GM10248 (cell line): Measurements from ENCODE around the gene C2orf80.
"Not testable (repeated sequence)": the region's sequence is repeated elsewhere in the genome, so short reads cannot be mapped to it uniquely, and the experiment has no call there.

Experiments
- CTCF ChIA-PET: fragments of 300-600 bp; sonication (Branson Sonifier 250); formaldehyde crosslinking; extraction: SDS; loops from one replicate; lab custom pipeline; 2021; ENCODE audit warnings: antibody characterized with exemption; lab: Yijun Ruan, JAX
- POLR2A ChIA-PET: fragments of 350-650 bp; sonication (Branson Sonifier 250); formaldehyde crosslinking; extraction: SDS; loops from one replicate; lab custom pipeline; 2020; ENCODE audit warnings: antibody characterized with exemption; lab: Yijun Ruan, JAX
- DNase-seq: peaks from one replicate; pipeline ENCODE4 v3.0.0; 2012; ENCODE audit errors: extremely low spot score
- TF ChIP-seq, protein P1 (sequence below): IDR thresholded peaks from 2 replicates; pipeline ENCODE4 v1.5.1; 2012; ENCODE audit warnings: mild to moderate bottlenecking, low read depth; ENCODE audit errors: extremely low read depth, missing control alignments, control extremely low read depth

C2orf80 gene

GRCh38 chr2:208129744-208130711 lies 59.8 kb downstream of the C2orf80 start, which contains the start of gene CRYGC:
Gene CRYGC, minus strand, starts transcription at chr2:208129828. Its CDS starts 36 bp downstream, at chr2:208129792.
- CTCF ChIA-PET = interaction anchor here (1.1 kb wide), 1 partner anchor 11 kb away, joined by 4 read pairs; no protein-coding TSS in a partner anchor
- POLR2A ChIA-PET = no interaction called here
- TF ChIP-seq, protein P1, sequence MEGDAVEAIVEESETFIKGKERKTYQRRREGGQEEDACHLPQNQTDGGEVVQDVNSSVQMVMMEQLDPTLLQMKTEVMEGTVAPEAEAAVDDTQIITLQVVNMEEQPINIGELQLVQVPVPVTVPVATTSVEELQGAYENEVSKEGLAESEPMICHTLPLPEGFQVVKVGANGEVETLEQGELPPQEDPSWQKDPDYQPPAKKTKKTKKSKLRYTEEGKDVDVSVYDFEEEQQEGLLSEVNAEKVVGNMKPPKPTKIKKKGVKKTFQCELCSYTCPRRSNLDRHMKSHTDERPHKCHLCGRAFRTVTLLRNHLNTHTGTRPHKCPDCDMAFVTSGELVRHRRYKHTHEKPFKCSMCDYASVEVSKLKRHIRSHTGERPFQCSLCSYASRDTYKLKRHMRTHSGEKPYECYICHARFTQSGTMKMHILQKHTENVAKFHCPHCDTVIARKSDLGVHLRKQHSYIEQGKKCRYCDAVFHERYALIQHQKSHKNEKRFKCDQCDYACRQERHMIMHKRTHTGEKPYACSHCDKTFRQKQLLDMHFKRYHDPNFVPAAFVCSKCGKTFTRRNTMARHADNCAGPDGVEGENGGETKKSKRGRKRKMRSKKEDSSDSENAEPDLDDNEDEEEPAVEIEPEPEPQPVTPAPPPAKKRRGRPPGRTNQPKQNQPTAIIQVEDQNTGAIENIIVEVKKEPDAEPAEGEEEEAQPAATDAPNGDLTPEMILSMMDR = no peak
- no peak for DNase-seq

DNA sequence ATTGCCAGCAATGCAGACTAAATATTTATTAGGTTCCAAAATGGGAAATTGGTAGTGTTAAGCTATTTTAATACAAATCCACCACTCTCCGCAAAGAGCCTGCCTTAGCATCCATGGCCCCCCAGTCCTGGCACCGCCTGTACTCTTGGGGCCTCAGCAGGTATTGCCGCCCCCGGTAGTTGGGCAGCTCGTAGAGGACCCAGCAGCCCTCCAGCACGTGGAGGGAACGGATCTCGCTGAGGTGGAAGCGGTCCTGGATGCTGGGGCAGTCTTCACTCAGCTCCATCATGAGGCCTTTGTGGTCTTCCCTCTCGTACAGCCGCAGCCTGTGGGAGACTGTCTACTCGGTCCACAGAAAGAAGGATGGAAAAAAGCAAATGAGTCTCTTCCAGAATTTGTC lies 61.7 kb downstream of the C2orf80 start:
- POLR2A ChIA-PET = no interaction called here
- CTCF ChIA-PET = no interaction called here
- TF ChIP-seq, protein P1 = no peak
- DNase-seq = no peak

GRCh38 chr2:208127090-208127489 lies 62.7 kb downstream of the C2orf80 start:
- ChIA-PET POLR2A (no interaction called here), CTCF (no interaction called here)
- TF ChIP-seq, protein P1 = no peak
- no peak for DNase-seq

DNA sequence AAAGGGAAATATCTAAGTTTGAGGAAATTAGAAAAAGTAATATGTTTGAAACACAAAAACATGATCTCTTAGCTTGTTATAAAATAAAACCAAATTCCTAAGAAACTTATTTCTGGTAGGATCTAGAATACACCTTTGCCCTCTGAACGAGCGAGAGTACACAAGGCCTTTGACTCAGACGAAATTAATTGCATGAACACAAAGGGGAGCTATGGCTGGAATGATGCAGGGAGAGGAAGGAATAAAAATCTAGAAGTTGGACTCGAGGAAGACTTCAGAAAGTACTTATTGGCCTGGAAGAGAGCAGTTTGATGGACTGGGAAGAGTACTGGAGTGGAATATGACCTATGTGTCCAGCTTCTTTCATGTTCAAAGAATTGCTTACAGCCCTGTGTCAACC lies 64.6 kb downstream of the C2orf80 start:
- TF ChIP-seq, protein P1 = no peak
- no peak for DNase-seq
- CTCF ChIA-PET = interaction anchor here (1.0 kb wide), 1 partner anchor 11 kb away, joined by 3 read pairs; no protein-coding TSS in a partner anchor
- POLR2A ChIA-PET = no interaction called here

DNA sequence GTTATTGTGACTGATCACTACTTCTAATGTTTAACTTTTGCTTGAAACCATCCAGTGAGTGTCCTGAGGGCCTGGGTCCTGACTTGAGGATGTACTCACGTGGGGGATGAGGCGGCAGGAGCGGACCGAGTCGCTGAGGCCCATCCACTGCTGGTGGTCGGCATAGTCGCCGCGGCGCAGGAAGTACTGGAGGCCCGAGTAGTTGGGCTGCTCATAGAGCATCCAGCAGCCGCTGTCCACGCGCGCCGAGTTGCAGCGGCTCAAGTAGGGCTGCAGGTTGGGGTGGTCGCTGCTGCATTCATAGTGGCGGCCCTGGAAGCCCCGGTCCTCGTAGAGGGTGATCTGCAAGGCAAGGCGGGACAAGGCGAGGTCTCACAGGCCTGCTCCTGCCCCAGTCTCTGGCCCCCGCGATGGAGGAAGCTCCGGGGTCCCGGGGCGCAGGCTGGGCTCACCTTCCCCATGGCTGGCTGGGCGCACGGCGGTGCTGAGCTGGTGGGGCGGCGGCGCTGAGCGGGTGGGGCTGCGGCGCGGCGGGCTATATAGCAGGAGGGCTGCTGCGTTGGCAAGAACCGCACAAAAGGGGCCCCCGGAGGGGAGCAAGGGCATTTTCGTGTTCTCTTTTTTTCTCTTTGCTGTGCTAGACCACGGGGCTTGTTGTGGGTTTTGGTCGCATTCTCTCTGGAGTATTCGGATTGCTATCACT lies 65.7 kb downstream of the C2orf80 start, which contains the start of gene CRYGD:
Gene CRYGD, minus strand, starts transcription at position 512 of the 703 bp plus-strand sequence. Its CDS starts 51 bp downstream, at position 461.
- POLR2A ChIA-PET, DNase-seq: not testable (repeated sequence)
- CTCF ChIA-PET = interaction anchor here (1.0 kb wide), 1 partner anchor 12 kb away, joined by 3 read pairs; no protein-coding TSS in a partner anchor

- TF ChIP-seq, protein P1 = no peak
- CTCF ChIA-PET = no interaction called here
- no peak for DNase-seq
- POLR2A ChIA-PET = no interaction called here
These were observed 67.6 kb downstream of the C2orf80 start for GRCh38 chr2:208122248-208122647.
